Activated CD8-positive, alpha-beta memory T cell treated with anti-CD3 and anti-CD28 coated beads for 36 hours (primary cell): ENCODE measurements around the gene SMYD4. TPM values are rescaled to one million over a fixed set of nuclear protein-coding genes. Genes with fewer than 3 reads are reported as not detected.
"Not testable (repeated sequence)": the region's sequence is repeated elsewhere in the genome, so short reads cannot be mapped to it uniquely, and the experiment has no call there.

ENCODE experiments used
- CTCF ChIA-PET: fragments of 350-600 bp; sonication (Branson Sonifier 250); formaldehyde crosslinking; loops from one replicate; lab custom pipeline; 2021; ENCODE audit warnings: antibody characterized with exemption; lab: Charles Lee
- POLR2A ChIA-PET: fragments of 350-600 bp; sonication (Branson Sonifier 250); formaldehyde crosslinking; loops from one replicate; lab custom pipeline; 2021; ENCODE audit warnings: antibody characterized with exemption; lab: Charles Lee
- total RNA-seq, 2 experiments: library from RNA; stranded (reverse); gene quantifications; one replicate each; pipeline ENCODE4 v1.2.3, GENCODE V29; 2021

The SMYD4 gene
- total RNA-seq, 2 experiments from 2014 or later, result 19.4 to 26.4 TPM

GRCh38 chr17:1839516-1839915, 9.8 kb upstream of the SMYD4 start:
- ChIA-PET CTCF (interaction anchor here (0.6 to 2.0 kb wide), 2 partner anchors 26 to 199 kb away, joined by 3 to 5 read pairs; no protein-coding TSS in a partner anchor), POLR2A (interaction anchor here (0.7 kb wide), 1 partner anchor 9 kb away, joined by 6 read pairs; no protein-coding TSS in a partner anchor)

GRCh38 chr17:1834380-1835149, 4.9 kb upstream of the SMYD4 start:
- ChIA-PET CTCF (no interaction called here), POLR2A (interaction anchor here (1.6 kb wide), 1 partner anchor 11 kb away, joined by 7 read pairs; no protein-coding TSS in a partner anchor)

GRCh38 chr17:1830288-1830687, 586 bp upstream of the SMYD4 start:
- CTCF ChIA-PET, result interaction anchor here (1.0 to 1.1 kb wide), 2 partner anchors 35 to 264 kb away, joined by 3 read pairs; no protein-coding TSS in a partner anchor
- POLR2A ChIA-PET, result interaction anchor here (0.5 kb wide), 1 partner anchor 10 kb away, joined by 6 read pairs; no protein-coding TSS in a partner anchor

- ChIA-PET POLR2A (interaction anchor here (0.6 to 1.1 kb wide), 2 partner anchors 85 to 209 kb away, joined by 3 read pairs; no protein-coding TSS in a partner anchor), CTCF (interaction anchor here (1.0 kb wide), 1 partner anchor 36 kb away, joined by 3 read pairs; no protein-coding TSS in a partner anchor)
Observed at GRCh38 chr17:1829216-1829591, 498 bp downstream of the SMYD4 start.

DNA sequence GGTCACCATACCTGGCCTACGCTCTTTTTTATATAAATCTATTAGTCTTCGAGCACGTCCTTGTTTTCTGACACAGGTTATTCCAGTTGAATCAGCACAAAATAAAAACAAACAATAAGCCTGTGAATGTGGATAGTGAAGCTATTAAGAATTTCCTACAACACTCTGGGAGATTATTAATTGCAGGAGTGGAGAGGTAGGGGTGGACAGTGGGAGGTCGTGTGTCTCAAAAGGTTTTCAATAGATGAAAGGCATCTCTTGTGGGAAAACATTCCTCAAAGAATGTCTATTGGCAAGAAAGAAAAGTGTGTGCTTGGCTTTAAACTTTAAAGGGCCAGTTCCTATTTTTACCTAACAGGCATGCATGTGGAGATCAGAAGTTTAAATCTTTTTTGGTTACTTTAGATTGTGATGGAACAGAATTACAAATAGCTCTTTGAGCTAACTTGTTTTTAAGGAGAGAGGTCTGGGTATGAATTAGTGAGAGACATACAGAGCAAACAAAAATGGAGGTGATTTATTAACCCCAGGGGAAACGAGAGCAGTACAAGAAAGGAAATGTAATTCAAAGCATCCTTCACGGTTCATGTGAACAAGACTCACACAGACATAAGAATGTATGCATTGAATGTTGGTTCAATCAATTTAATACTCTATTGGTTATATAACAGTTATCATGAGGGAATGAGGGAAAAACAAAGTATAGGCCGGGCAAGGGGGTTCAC, 9.0 kb downstream of the SMYD4 start:
- ChIA-PET POLR2A (no interaction called here), CTCF (interaction anchor here (1.1 kb wide), 1 partner anchor 18 kb away, joined by 3 read pairs; no protein-coding TSS in a partner anchor)

GRCh38 chr17:1813088-1813487, 16.6 kb downstream of the SMYD4 start:
- POLR2A ChIA-PET, result no interaction called here
- CTCF ChIA-PET, result interaction anchor here (0.7 kb wide), 1 partner anchor 10 kb away, joined by 4 read pairs; no protein-coding TSS in a partner anchor

DNA sequence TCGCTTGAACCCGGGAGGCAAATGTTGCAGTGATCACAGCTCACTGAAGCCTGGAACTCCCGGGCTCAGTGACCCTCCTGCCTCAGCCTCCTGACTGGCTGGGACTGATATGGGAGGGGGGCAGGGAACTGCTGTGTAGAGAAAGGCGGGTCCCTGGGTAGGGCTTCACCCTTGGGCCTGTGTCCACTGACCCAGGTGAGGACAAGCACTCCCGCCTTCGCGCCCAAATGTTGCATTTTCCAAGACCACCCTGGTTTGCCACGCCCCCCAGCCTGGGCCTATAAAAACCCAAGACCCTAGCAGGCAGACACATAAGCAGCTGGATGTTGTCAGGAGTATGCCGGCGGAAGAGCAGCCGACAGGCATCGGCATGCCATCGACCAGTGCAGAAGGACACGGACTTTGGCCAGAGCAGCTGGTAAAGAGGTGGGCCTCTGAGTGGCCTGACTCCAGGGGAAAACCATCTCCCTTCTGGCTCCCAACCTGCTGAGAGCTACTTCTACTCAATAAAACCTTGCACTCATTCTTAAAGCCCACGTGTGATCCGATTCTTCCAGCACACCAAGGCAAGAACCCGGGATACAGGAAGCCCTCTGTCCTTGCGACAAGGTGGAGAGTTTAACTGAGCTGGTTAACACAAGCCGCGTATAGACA, 19.1 kb downstream of the SMYD4 start:
- POLR2A ChIA-PET, result no interaction called here
- CTCF ChIA-PET, result no interaction called here

GRCh38 chr17:1809815-1810214, 19.9 kb downstream of the SMYD4 start:
- POLR2A ChIA-PET, CTCF ChIA-PET: not testable (repeated sequence)

GRCh38 chr17:1808644-1809043, 21.1 kb downstream of the SMYD4 start:
- POLR2A ChIA-PET, result interaction anchor here (0.6 kb wide), 1 partner anchor 355 kb away, joined by 4 read pairs; no protein-coding TSS in a partner anchor

GRCh38 chr17:1807890-1808289, 21.8 kb downstream of the SMYD4 start:
- POLR2A ChIA-PET, result no interaction called here
- CTCF ChIA-PET, result no interaction called here

More at GRCh38 chr17:1808644-1809043, 21.1 kb downstream of the SMYD4 start:
- CTCF ChIA-PET, result no interaction called here

DNA sequence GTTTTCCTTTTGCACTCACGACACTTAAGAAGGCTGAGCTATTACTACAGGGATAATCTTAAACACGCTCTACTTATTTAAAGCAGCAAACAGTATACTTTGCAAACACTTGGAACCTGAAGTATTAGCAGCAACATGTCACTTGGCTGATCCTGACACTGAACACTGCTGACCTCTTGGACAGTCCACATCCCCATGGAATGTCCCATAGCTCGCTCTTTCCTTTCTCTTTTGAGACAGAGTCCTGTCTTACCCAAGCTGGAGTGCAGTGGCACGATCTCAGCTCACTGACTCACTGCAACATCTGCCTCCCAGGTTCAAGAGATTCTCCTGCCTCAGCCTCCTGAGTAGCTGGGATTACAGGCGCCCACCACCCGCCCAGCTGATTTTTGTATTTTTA, 26.4 kb downstream of the SMYD4 start:
- CTCF ChIA-PET, result no interaction called here
- POLR2A ChIA-PET, result interaction anchor here (0.6 kb wide), 1 partner anchor 287 kb away, joined by 5 read pairs; the partner anchor contains the start of gene INPP5K

- ChIA-PET CTCF (no interaction called here), POLR2A (no interaction called here)
Observed at GRCh38 chr17:1802429-1802828, 27.3 kb downstream of the SMYD4 start.

DNA sequence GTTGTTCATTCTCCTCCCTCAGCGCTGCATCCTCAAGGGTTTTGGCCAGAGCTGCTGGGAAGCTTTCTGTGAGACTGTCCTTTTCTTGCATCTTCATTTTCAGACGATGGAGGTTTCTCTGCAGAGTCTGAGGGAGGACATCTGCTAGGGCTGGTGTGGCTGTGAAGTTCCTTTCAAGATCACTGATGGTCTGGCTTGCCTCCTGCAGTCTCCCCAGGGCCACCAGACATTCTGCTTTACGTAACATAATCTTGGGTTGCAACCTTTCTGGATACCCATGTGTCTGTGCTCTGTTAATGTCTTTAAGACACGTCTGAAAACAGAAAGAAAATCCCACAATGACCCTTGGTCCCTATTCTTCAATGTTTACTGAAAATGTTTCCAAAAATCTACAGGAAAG, 29.0 kb downstream of the SMYD4 start:
- POLR2A ChIA-PET, result no interaction called here
- CTCF ChIA-PET, result interaction anchor here (1.6 kb wide), 1 partner anchor 79 kb away, joined by 4 read pairs; no protein-coding TSS in a partner anchor

- ChIA-PET POLR2A (no interaction called here), CTCF (interaction anchor here (1.6 kb wide), 1 partner anchor 78 kb away, joined by 4 read pairs; no protein-coding TSS in a partner anchor)
Observed at GRCh38 chr17:1800240-1800639, 29.5 kb downstream of the SMYD4 start.

GRCh38 chr17:1797846-1798245, 31.9 kb downstream of the SMYD4 start:
- POLR2A ChIA-PET, CTCF ChIA-PET: not testable (repeated sequence)

DNA sequence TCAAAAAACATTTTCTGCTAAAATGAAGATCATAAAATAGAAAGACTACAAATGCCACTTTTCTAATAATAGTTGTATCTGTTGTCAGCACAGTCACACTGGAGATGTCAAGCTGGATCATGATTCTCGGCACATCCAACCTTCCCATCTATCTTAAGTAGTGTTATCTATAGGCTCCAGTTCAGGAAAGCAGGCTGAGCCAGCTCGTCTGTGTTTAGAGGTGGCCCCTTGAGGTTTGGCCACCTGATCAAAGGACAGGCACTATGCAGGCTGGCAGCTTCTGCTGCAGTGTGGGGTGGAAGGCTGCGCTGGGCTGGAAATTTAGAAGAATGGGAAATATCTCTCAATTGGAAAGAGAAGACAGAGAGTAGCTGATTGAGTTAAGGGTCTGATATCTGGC, 32.4 kb downstream of the SMYD4 start:
- CTCF ChIA-PET, result no interaction called here
- POLR2A ChIA-PET, result no interaction called here

DNA sequence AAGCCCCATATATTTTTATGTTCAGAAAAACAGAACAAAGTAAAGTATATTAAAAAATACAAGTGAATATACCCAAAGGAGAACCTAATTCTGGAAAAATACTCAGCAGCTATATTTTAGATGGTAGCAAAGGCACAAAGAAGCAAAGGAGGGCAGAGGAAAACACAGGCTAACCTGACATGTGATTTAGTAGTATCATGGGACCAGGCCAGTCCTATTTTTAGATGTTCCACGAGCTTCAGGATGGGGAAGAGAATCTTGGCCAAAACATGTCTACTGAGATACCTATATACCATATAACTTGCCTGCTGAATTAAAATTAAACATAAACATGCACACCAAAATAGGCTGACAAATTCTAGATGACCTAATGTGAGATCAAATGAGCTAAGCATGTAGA, 32.9 kb downstream of the SMYD4 start:
- ChIA-PET CTCF (no interaction called here), POLR2A (no interaction called here)

- ChIA-PET CTCF (no interaction called here), POLR2A (no interaction called here)
Observed at GRCh38 chr17:1793447-1793806, 36.3 kb downstream of the SMYD4 start.
